Measurements from ENCODE around the gene PAQR5. TPM values are rescaled to one million over a fixed set of nuclear protein-coding genes. Genes with fewer than 3 reads are reported as not detected.

PAQR5 gene
- total RNA-seq, 3 donors from 2014 or later: 0.96 to 2.6 (median 2.0) TPM

DNA sequence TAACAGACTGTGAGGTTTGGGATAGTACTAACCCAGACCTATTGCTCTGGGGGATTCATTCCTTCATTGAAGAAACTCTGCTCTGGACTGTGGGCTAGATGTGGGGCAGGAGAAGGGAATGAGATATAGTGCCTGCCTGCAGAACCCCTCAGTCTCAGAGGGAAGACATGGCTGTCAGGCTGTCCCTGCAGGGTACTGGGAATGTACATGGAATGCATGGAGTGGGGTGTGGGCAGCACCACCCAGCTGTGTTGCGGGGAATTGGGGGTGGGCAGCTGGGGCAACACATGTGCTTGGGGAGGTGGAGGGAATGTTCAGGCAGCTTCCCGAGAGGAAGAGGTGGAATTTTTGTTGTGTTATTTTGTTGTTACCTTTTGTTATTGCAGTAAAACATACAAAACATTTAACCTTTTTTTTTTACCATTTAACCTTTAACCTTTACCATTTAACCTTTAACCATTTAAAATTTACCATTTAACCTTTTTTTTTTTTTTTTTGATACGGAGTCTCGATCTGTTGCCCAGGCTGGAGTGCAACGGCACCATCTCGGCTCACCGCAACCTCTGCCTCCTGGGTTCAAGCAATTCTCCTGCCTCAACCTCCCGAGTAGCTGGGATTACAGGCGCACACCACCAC, 7.3 kb downstream of the PAQR5 start:
- no peaks in the 10 kb centered on the region for H3K9me3 ChIP-seq
- TF ChIP-seq POLR2AphosphoS5 (IDR thresholded peaks at IDR 0.05) (no peak), POLR2A (IDR thresholded peaks at IDR 0.05) (no peak)
- TF ChIP-seq, protein P1, sequence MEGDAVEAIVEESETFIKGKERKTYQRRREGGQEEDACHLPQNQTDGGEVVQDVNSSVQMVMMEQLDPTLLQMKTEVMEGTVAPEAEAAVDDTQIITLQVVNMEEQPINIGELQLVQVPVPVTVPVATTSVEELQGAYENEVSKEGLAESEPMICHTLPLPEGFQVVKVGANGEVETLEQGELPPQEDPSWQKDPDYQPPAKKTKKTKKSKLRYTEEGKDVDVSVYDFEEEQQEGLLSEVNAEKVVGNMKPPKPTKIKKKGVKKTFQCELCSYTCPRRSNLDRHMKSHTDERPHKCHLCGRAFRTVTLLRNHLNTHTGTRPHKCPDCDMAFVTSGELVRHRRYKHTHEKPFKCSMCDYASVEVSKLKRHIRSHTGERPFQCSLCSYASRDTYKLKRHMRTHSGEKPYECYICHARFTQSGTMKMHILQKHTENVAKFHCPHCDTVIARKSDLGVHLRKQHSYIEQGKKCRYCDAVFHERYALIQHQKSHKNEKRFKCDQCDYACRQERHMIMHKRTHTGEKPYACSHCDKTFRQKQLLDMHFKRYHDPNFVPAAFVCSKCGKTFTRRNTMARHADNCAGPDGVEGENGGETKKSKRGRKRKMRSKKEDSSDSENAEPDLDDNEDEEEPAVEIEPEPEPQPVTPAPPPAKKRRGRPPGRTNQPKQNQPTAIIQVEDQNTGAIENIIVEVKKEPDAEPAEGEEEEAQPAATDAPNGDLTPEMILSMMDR (IDR thresholded peaks at IDR 0.05): no peak
- H3K4me1 ChIP-seq: no peaks in the 10 kb centered on the region
- intact Hi-C loops (cut with DNase I; ENCODE audit: low total_unique reads): no loop called here
- no peaks in the 10 kb centered on the region for H3K36me3 ChIP-seq
- no peak overlapping the region for H3K27ac ChIP-seq
- H3K27me3 ChIP-seq: no peaks in the 10 kb centered on the region
- DNase-seq (ENCODE audit: low spot score in 2 of 2): no peak
- no peak overlapping the region for H3K4me3 ChIP-seq

DNA sequence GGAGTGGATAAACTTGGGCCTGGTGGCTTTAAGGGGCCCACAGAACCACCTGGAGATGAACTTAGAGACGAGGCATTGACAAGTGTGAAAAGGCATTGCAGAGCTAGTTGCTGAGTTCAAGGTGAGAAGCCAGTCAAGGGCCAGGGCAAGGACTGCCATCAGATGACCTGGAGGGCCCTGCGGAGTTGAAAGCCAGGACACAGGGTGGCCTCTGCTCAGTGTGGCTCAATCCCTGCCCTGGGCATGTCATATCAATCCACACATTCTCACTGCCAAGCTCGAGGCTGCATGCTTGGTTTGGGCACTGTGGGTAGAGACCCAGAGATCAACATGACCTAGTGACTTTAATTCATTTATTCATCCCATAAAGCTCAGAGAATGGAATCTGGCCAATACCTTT, 9.2 kb downstream of the PAQR5 start:
- Histone ChIP-seq H3K36me3 (no peaks in the 10 kb centered on the region), H3K4me1 (no peaks in the 10 kb centered on the region), H3K27ac (no peak overlapping the region), H3K27me3 (no peaks in the 10 kb centered on the region), H3K9me3 (no peaks in the 10 kb centered on the region), H3K4me3 (no peak overlapping the region)
- intact Hi-C loops (cut with DNase I; ENCODE audit: low total_unique reads): no loop called here
- no peak for TF ChIP-seq POLR2A (IDR thresholded peaks at IDR 0.05)
- TF ChIP-seq, protein P1 (IDR thresholded peaks at IDR 0.05): no peak
- TF ChIP-seq POLR2AphosphoS5 (IDR thresholded peaks at IDR 0.05): no peak
- DNase-seq (ENCODE audit: low spot score in 2 of 2): no peak

DNA sequence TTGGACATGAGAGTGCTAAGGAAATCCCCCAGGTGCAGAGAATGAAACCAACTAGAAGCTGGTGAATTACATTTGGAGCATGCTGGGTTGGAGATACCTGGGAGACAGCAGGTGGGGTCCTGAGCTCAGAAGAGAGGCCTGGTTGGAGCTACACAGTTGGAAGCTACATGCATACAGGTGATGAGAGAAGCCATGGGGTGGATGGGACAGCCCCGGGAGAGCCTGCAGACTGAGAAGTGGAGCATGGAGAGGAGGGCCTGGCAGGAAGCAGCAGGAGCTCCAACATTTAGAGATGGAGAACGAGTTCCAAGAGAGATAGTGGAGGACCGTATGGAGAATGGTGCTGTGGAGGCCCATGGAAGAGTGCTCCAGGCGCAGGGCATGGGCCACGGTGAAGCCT, 10.2 kb downstream of the PAQR5 start:
- DNase-seq (ENCODE audit: low spot score in 2 of 2): no peak

DNA sequence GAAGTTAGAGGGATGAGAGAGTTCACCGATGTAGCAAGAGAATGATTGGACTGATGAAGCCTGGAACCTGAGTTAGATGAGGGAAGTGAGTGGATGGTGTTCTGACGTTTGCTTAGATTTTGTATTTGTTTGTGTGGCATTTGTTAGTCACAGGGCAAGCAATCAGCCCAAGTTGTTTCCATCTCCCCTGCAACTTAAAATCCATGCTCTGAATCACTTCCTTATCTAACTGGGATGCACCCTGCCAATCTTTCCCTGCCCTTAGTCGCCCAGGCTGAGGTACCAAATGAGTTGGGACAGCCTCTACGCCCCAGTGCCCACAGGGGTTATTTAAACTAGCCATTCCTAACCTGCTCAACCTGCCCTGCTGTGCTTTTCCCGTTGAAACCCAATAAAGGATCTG, 12.6 kb downstream of the PAQR5 start:
- intact Hi-C loops (cut with DNase I; ENCODE audit: low total_unique reads): no loop called here
- no peaks in the 10 kb centered on the region for H3K9me3 ChIP-seq
- no peak for DNase-seq (ENCODE audit: low spot score in 2 of 2)
- H3K4me1 ChIP-seq: no peaks in the 10 kb centered on the region
- TF ChIP-seq, protein P1 (IDR thresholded peaks at IDR 0.05): no peak
- TF ChIP-seq POLR2AphosphoS5 (IDR thresholded peaks at IDR 0.05): no peak
- no peak overlapping the region for H3K4me3 ChIP-seq
- H3K27me3 ChIP-seq: no peaks in the 10 kb centered on the region
- H3K36me3 ChIP-seq: no peaks in the 10 kb centered on the region
- no peak overlapping the region for H3K27ac ChIP-seq

More for the DNA sequence above, 10.2 kb downstream of the PAQR5 start:
- H3K27ac ChIP-seq: no peak overlapping the region
- no peaks in the 10 kb centered on the region for H3K36me3 ChIP-seq
- intact Hi-C loops (cut with DNase I; ENCODE audit: low total_unique reads): no loop called here
- TF ChIP-seq, protein P1 (IDR thresholded peaks at IDR 0.05): no peak
- no peak for TF ChIP-seq POLR2A (IDR thresholded peaks at IDR 0.05)
- TF ChIP-seq POLR2AphosphoS5 (IDR thresholded peaks at IDR 0.05): no peak
- no peaks in the 10 kb centered on the region for H3K4me1 ChIP-seq
- H3K9me3 ChIP-seq: no peaks in the 10 kb centered on the region
- no peak overlapping the region for H3K4me3 ChIP-seq
- H3K27me3 ChIP-seq: no peaks in the 10 kb centered on the region

DNA sequence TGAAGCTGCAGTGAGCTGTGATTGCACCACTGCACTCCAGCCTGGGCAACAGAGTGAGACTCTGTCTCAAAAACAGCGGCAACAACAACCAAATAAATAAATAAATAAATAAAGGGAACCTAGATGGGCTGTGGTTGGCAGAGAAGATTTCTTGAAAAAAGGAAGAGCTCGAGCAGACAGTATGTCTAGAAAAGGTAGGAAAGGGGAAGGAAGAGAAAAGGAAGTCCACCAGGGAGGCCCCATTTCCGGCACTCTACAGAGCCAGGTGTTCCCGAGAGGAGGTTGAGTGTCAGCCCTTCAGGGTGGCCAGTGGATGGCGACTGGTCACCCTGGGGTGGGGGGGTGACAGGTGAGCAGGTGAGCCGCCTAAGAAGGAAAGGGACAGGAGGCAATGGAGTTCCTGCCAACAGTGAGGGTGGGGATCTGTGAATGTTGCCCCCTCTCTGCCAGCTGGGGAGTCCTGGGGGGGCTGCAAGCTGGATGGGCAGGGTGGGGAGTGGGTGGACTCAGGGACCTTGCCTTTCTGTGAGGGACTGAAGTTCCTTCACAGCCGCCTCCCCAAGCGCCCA, 14.8 kb downstream of the PAQR5 start:
- TF ChIP-seq POLR2AphosphoS5 (IDR thresholded peaks at IDR 0.05) (no peak), POLR2A (IDR thresholded peaks at IDR 0.05) (no peak)
- TF ChIP-seq, protein P1 (IDR thresholded peaks at IDR 0.05): no peak
- Histone ChIP-seq H3K27me3 (no peaks in the 10 kb centered on the region), H3K27ac (no peak overlapping the region), H3K4me3 (no peak overlapping the region), H3K9me3 (no peaks in the 10 kb centered on the region), H3K4me1 (no peaks in the 10 kb centered on the region), H3K36me3 (no peaks in the 10 kb centered on the region)
- DNase-seq (ENCODE audit: low spot score in 2 of 2): no peak
- intact Hi-C loops (cut with DNase I; ENCODE audit: low total_unique reads): no loop called here
